Endodermal cell (in vitro differentiated cells): ENCODE measurements around the gene DNM3. TPM values are rescaled to one million over a fixed set of nuclear protein-coding genes. Genes with fewer than 3 reads are reported as not detected.

Source experiments
- DNase-seq: peaks from one replicate; pipeline ENCODE4 v3.0.0-alpha.2; 2017
- H3K27ac ChIP-seq: 2 replicates; pipeline ENCODE4 v1.5.1; 2013; ENCODE audit warnings: mild to moderate bottlenecking, low read depth, low read length, moderate library complexity
- H3K27me3 ChIP-seq: 2 replicates; pipeline ENCODE4 v1.6.1; 2013; ENCODE audit warnings: mild to moderate bottlenecking, low read length, moderate library complexity; ENCODE audit not compliant: insufficient read depth, control insufficient read depth, poor library complexity, severe bottlenecking
- H3K36me3 ChIP-seq: 2 replicates; pipeline ENCODE4 v1.7.0; 2013; ENCODE audit warnings: mild to moderate bottlenecking, low read length, moderate library complexity; ENCODE audit not compliant: control insufficient read depth, insufficient read depth
- H3K4me1 ChIP-seq: one replicate; pipeline ENCODE4 v1.7.0; 2013; ENCODE audit warnings: low read length; ENCODE audit not compliant: control insufficient read depth, insufficient read depth
- H3K4me3 ChIP-seq: 2 replicates; pipeline ENCODE4 v1.5.1; 2013; ENCODE audit warnings: mild to moderate bottlenecking, low read length, moderate library complexity
- H3K9ac ChIP-seq: 2 replicates; pipeline ENCODE4 v1.6.1; 2013; ENCODE audit warnings: mild to moderate bottlenecking, low read length, moderate library complexity; ENCODE audit not compliant: poor library complexity, severe bottlenecking; ENCODE audit errors: extremely low read depth
- H3K9me3 ChIP-seq: 2 replicates; pipeline ENCODE4 v1.6.1; 2013; ENCODE audit warnings: mild to moderate bottlenecking, low read length, moderate library complexity; ENCODE audit not compliant: control insufficient read depth
- H3K27ac Mint-ChIP-seq: 2 replicates; pipeline ENCODE4 v1.8.0; 2020; ENCODE audit warnings: mixed read lengths
- H3K27me3 Mint-ChIP-seq: 2 replicates; pipeline ENCODE4 v1.8.0; 2021; ENCODE audit warnings: mild to moderate bottlenecking, mixed read lengths; ENCODE audit not compliant: insufficient read depth
- H3K36me3 Mint-ChIP-seq: 2 replicates; pipeline ENCODE4 v1.8.0; 2020; ENCODE audit warnings: low read depth, mixed read lengths
- H3K4me1 Mint-ChIP-seq: 2 replicates; pipeline ENCODE4 v1.8.0; 2020; ENCODE audit warnings: mixed read lengths
- H3K4me3 Mint-ChIP-seq: 2 replicates; pipeline ENCODE4 v1.8.0; 2020; ENCODE audit warnings: mild to moderate bottlenecking, moderate library complexity, mixed read lengths
- H3K9me3 Mint-ChIP-seq: 2 replicates; pipeline ENCODE4 v1.8.0; 2020; ENCODE audit warnings: mild to moderate bottlenecking, mixed read lengths
- WGBS, 2 experiments: methylation state at CpG; one replicate each; pipeline versions ENCODE4 v1.1.5 to v1.1.7; 2013; ENCODE audit warnings: missing lambda C conversion rate in 2 of 2, mixed read lengths in 1 of 2; ENCODE audit not compliant: insufficient coverage in 1 of 2, insufficient read length in 1 of 2; 5-methylcytosine and 5-hydroxymethylcytosine counted together
- total RNA-seq, 2 donors: library from RNA; stranded (reverse); fragmentation: NEBNext Ultra II Directional in 1 of 2; extraction: Animal tissue kit (Norgen Biotek cat#: 25700) in 1 of 2; gene quantifications; 2 replicates in 1 of 2; 3 replicates in 1 of 2; pipeline ENCODE4 v1.2.1, GENCODE V29; 2021
- TF ChIP-seq, protein P1 (sequence below): fragments of 200-600 bp; sonication (generic); conservative IDR thresholded peaks from 2 replicates; pipeline ENCODE4 v1.5.0; 2021; ENCODE audit warnings: antibody characterized with exemption, mild to moderate bottlenecking

The DNM3 gene
- total RNA-seq, 2 donors from 2014 or later: 0.53 to 1.8 TPM

DNA sequence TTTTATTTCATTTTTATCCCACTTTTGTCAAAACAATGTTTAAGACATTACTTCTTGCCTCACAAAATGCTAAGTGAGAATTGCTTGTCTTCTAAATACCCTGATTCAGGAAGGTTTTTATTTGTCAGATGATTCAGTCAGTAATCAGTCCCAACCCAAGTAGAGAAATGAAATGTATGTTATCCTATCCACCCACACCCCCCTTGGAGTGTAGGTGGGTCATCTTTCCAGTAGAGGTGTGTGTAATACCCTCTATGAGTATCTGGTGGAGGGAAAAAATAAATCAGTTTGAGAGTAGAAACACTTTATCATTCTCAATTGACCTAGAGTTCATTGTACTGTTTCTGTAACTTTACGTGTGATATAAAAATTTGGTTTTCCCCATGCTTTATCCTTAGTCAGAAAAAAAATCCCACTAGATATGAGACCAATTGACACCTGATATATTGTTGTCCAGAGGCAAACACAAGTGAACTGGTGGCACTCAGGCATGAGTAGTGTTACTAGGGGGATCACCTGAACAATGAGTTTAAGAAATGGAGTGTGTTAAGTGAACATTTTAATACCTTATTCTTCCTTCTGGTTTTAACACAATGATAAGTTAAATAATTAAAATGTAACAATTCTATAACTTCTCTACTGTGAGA is 425.4 kb downstream of the DNM3 start:
- Histone ChIP-seq H3K9ac (no peak overlapping the region), H3K4me1 (no peaks in the 10 kb centered on the region), H3K36me3 (no peaks in the 10 kb centered on the region), H3K27me3 (no peaks in the 10 kb centered on the region), H3K27ac (no peak overlapping the region), H3K9me3 (no peaks in the 10 kb centered on the region), H3K4me3 (no peak overlapping the region)
- TF ChIP-seq, protein P1, sequence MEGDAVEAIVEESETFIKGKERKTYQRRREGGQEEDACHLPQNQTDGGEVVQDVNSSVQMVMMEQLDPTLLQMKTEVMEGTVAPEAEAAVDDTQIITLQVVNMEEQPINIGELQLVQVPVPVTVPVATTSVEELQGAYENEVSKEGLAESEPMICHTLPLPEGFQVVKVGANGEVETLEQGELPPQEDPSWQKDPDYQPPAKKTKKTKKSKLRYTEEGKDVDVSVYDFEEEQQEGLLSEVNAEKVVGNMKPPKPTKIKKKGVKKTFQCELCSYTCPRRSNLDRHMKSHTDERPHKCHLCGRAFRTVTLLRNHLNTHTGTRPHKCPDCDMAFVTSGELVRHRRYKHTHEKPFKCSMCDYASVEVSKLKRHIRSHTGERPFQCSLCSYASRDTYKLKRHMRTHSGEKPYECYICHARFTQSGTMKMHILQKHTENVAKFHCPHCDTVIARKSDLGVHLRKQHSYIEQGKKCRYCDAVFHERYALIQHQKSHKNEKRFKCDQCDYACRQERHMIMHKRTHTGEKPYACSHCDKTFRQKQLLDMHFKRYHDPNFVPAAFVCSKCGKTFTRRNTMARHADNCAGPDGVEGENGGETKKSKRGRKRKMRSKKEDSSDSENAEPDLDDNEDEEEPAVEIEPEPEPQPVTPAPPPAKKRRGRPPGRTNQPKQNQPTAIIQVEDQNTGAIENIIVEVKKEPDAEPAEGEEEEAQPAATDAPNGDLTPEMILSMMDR: no peak
- DNase-seq: no peak
- Mint-ChIP-seq H3K4me3 (no peak overlapping the region), H3K9me3 (no peaks in the 10 kb centered on the region), H3K27ac (no peak overlapping the region), H3K36me3 (no peaks in the 10 kb centered on the region), H3K27me3 (no peaks in the 10 kb centered on the region), H3K4me1 (no peaks in the 10 kb centered on the region)
- WGBS, 2 experiments: 100% methylated on average over 1 of the region's 1 CpG; no CpG with 5 or more reads in 1 of the 2 experiments

DNA sequence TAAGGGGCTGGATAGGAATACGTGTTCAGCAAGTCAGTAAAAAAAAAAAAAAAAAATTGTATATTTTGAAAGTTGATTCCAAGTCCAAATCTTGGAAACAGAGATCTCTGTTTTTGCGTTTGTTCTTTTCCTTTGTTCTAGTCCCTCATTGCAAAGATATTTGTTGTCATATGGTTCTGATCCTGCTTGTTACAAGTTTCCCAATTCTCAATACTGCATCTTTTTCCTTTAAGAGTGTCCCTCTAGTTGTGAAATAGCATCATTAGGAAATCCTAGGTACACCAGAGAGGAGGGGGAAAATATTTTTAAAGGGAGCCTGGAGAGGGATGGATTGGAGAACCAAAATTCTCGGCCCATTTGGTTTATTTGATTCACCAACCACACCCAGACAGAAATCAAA is 426.9 kb downstream of the DNM3 start:
- no peaks in the 10 kb centered on the region for H3K36me3 Mint-ChIP-seq
- no peak overlapping the region for H3K4me3 Mint-ChIP-seq
- Histone ChIP-seq H3K4me1 (no peaks in the 10 kb centered on the region), H3K4me3 (no peak overlapping the region), H3K9ac (no peak overlapping the region), H3K27ac (no peak overlapping the region), H3K27me3 (no peaks in the 10 kb centered on the region), H3K36me3 (no peaks in the 10 kb centered on the region), H3K9me3 (no peaks in the 10 kb centered on the region)
- no peaks in the 10 kb centered on the region for H3K27me3 Mint-ChIP-seq
- no peaks in the 10 kb centered on the region for H3K4me1 Mint-ChIP-seq
- no peak overlapping the region for H3K27ac Mint-ChIP-seq
- 94 to 100% methylated on average over 1 to 2 of the region's 3 CpGs for WGBS, 2 experiments
- TF ChIP-seq, protein P1: no peak
- no peak for DNase-seq
- H3K9me3 Mint-ChIP-seq: no peaks in the 10 kb centered on the region

DNA sequence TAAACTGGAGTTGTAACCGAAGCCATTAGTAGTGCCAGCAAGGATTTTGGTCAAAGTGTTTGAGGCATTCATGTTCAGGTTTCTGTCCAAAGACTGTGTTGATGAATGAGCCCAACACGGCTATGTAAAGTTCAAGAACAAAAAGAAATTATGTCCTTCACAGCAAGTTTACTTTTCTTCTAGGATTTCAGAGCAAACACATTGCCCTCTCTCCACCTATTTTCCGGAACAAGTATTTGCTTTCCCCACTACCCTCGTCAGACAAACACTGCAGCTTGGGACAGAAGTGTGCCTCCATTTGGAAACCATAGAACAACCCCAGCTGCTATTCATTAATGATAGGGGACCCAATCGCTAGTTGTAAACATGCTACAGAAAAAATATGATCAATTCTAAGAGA is 427.8 kb downstream of the DNM3 start:
- Mint-ChIP-seq H3K4me3 (no peak overlapping the region), H3K4me1 (no peaks in the 10 kb centered on the region), H3K9me3 (no peaks in the 10 kb centered on the region), H3K36me3 (no peaks in the 10 kb centered on the region), H3K27ac (peak overlapping the region; percentile 64), H3K27me3 (no peaks in the 10 kb centered on the region)
- Histone ChIP-seq H3K9ac (no peak overlapping the region), H3K36me3 (no peaks in the 10 kb centered on the region), H3K27me3 (no peaks in the 10 kb centered on the region), H3K4me3 (no peak overlapping the region), H3K4me1 (no peaks in the 10 kb centered on the region), H3K9me3 (no peaks in the 10 kb centered on the region), H3K27ac (no peak overlapping the region)
- TF ChIP-seq, protein P1: no peak
- WGBS, 2 experiments: 71 to 93% methylated on average over 1 to 5 of the region's 5 CpGs
- DNase-seq: no peak
